ENCODE results near the gene POLR2F.

POLR2F gene

GRCh38 chr22:38009000-38009806, 55.7 kb downstream of the POLR2F start:
- no peak for DNase-seq

GRCh38 chr22:38012604-38013072, 59.1 kb downstream of the POLR2F start:
- no peak for DNase-seq

GRCh38 chr22:38014083-38014482, 60.6 kb downstream of the POLR2F start:
- no peak for DNase-seq

DNA sequence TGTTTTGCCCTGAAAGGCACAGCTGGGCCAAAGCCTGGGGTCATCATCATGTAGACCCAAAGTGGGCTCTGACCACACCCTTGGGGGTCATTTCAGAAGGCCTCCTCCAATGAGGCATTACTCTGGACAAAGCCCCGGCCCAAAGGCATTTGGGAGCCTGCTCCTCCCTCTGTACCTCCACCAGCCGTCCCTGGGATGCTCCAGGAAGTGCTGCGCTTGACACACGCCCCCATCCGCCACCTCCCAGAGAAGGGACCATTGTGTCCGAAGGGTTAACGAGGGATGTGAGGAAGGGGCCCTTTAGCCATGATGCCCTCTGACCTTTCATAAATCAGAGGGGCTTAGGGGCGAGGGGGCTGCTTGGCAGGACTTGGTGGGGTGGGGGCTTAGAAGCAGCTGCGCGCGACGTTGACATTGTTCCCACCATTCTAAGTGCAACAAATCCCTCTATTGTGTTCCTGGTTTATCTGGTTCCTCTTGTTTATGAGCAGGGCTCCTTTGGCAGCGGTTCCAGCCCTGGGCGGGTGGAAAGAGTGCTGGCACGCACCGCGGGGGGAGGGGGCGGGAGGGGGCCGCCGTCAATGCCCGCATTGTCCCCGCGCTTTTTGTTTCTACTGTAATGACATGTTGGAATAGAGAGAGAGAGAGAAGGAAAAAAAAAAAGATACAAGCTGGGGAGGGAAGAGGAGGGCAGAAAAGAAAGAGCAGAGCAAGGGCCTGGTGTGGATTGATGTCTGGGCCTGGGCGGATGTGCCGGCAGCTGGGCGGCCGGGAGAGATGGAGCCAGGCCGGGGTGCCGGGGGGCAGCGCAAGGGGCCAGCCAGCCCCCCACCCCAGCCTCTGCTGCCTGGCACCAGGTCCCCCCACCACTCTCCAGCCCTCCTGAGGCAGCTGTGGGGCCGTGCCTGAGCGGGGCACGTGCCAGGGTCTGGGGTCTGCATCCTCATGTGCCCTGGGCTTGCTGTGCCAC, 63.0 kb downstream of the POLR2F start:
- no peak for DNase-seq

GRCh38 chr22:38017272-38017920, 63.9 kb downstream of the POLR2F start:
- DNase-seq, result no peak

GRCh38 chr22:38017939-38018885, 64.7 kb downstream of the POLR2F start:
- DNase-seq, result no peak

All from CD4-positive, alpha-beta T cell treated with Interleukin-17A for 1 hour (primary cell).